GM12874 (cell line): ENCODE data around the gene TRPC4.

Experiments
- TF ChIP-seq, protein P1 (sequence below): IDR thresholded peaks from 2 replicates; pipeline ENCODE4 v1.5.1; 2011; ENCODE audit warnings: low read depth, mild to moderate bottlenecking, control low read depth, low read length, moderate library complexity; ENCODE audit not compliant: insufficient read depth

The TRPC4 gene

DNA sequence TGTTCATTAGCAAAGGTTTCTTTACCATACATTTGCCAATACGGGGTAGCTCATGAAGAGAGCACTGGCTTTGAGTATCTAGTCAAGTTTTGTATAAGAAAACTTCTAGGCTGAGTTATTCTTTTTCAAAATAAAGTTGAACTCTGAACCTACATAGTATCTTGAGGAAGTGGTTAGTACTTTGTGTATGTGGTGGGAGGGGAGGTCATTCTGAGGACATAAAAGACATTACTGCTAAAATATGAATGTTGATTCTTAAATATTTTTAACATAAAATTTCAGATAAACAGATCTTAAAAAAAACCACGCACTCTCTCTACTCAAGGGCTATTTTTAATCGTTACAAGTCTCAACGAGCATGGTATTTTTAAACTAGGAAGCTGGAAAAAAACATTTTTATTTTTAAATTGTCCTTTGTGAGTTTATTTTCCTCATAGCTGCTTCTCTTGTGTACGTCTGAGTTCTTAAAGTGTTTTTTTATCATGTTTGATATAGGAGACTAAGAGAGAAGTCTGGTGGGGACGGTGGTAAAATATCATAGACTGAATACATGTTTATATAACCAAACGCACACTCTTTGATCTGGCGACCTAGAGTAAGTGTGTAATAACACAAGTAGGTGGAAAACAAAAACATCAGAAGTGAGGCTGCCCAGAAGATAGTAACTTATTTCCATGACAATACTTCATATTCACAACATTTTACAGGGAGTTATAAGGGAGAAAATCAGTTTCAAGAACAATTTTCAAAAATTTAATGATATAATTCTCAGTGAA lies 153.0 kb downstream of the TRPC4 start:
- TF ChIP-seq, protein P1, sequence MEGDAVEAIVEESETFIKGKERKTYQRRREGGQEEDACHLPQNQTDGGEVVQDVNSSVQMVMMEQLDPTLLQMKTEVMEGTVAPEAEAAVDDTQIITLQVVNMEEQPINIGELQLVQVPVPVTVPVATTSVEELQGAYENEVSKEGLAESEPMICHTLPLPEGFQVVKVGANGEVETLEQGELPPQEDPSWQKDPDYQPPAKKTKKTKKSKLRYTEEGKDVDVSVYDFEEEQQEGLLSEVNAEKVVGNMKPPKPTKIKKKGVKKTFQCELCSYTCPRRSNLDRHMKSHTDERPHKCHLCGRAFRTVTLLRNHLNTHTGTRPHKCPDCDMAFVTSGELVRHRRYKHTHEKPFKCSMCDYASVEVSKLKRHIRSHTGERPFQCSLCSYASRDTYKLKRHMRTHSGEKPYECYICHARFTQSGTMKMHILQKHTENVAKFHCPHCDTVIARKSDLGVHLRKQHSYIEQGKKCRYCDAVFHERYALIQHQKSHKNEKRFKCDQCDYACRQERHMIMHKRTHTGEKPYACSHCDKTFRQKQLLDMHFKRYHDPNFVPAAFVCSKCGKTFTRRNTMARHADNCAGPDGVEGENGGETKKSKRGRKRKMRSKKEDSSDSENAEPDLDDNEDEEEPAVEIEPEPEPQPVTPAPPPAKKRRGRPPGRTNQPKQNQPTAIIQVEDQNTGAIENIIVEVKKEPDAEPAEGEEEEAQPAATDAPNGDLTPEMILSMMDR, result no peak

DNA sequence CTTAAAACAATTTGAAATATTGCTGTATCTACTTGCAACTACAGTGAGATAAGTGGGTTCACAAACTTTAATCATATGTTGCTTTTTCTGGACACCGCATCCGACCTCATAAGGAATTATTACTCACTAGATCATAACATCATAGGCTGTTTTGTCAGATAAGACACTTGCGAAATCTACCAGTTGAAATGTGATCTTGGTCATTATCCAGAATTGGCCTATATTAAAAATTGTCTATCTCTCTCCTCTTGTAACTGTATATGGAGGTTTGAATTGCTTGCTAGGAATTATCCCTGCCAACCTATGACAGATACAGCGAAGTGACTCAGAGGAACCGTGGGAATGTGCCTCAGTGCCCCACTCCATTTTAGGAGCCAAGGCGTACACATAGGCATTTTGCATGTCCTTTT lies 154.0 kb downstream of the TRPC4 start:
- TF ChIP-seq, protein P1, result no peak

DNA sequence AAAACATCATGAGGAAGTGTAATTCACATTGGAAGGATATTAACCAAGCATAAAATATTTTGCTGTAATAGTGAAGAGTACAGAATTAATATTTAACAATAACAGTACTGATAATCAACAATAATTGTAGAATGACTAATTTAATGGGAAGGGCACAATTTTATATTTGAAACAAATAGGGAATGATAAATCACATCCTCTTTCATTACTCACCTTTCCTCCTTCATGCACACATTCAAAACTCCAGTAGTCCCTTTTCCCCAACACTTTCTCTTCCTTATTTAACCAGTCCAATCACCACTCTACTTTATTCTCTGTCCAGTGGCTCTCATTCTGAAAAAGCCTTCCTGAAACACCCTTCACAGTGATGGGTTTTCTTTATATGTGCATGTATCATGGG lies 160.3 kb downstream of the TRPC4 start:
- TF ChIP-seq, protein P1, result no peak

DNA sequence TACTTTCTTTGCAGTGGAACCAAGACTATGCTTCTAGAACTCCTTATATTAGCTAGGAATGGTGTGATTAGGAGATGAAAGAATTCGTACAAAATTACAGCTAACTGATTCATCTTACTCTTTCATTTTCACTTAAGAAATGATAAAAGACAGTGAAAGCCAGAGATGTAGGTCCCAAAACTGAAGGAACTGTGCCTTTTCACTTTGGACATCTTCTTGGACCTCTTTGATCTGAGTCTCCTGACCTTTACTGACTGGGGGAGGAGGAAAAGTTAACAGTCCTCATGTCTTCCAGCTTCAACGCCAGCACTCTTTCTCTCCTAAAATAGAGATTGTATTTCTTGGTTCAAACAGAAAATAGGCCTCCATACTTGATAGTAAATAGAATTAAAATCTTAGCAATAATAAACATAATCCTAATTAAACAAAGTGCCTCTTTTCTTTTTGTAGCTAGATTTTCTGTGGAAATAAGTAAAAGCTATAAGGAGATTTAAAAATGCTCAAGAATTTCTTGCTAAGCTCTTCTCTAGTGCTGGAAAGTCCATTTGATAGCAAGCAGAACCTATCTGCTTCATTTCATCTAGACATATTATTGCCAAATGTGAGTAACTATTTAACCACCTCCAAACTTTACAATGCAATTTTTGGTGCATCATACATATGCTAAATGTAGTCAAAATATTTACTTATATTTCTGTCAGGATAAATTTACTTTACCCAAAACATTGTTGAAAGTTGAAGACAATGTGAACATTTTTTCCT lies 161.7 kb downstream of the TRPC4 start:
- TF ChIP-seq, protein P1, result no peak

DNA sequence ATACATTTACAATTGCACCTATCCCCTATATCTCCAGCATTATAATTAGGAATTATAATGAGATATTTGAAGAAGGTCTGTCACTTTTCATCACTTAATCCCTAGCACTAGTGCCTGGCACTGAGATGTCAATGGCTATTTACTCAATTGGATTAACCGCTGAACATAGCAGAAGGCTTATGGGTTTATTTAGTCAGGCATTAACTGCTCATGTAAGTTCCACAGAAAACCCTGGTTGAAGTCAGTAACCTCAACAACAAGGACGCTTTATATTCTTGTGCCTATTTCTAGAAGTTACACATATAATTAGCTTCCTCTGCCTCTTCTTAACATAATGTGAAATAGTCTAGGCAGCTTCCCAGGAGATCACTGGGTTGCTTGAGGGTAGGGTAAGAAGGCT lies 163.5 kb downstream of the TRPC4 start:
- TF ChIP-seq, protein P1, result no peak

DNA sequence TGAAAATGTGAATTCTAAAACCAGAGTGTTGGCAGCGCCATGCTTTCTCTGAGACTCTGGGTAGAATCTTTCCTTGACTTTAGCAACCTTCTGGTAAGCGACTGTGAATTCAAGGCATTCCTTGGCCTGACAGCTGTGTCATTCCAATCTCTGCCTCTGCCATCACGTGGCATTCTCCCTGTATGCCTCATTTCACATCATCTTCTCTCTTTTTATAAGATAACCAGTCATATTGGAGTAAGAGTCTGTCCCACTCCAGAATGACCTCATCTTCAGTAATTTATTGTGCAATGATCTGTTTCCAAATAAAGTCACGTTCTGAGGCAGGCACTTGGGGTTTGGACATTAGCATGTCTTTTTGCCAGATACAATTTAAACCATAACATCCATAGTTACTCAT lies 167.6 kb downstream of the TRPC4 start:
- TF ChIP-seq, protein P1, result no peak

DNA sequence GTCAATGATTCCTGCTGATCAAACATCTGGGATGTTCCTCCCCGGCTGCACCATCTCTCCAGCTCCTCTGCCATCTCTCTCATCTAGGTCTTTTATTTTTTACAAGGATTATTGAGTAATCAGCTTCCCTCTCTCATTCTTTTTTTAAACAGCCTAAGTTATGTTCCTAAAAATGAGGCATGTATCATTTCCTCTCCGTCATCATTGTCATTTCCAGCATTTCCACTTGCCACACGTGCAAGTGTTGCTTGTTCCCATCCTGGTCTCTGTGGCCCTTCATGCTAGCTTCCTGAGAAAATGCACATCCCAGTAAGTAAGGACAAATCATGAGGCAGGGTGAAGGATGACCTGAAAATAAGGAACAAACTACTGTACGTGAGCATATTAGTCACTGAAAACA lies 168.3 kb downstream of the TRPC4 start:
- TF ChIP-seq, protein P1, result no peak
